Effector CD8-positive, alpha-beta T cell (primary cell): Measurements from ENCODE around the gene MIGA1.

ENCODE experiments used
- DNase-seq: peaks from one replicate; lab custom pipeline; 2025; lab: John Stamatoyannopoulos, UW

The MIGA1 gene

GRCh38 chr1:77850082-77850481 lies 70.6 kb downstream of the MIGA1 start:
- no peak for DNase-seq

DNA sequence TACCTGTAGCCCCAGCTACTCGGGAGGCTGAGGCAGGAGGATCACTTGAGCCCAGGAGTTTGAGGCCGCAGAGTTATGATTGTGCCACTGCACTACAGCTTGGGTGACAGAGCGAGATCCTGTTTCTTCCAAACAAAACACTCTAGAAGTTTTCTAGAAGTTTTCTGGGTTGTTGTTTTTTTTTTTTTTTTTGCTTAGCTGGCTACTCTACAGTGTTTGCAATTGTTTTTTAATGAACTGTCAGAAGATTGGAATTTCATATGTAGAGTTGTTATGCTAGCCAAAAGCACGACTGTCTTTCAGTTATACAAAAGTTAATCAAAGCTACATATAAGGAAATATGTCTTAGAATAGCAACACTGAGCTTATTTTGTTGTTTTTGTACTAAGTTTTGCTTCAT lies 78.1 kb downstream of the MIGA1 start:
- DNase-seq = no peak

- DNase-seq = no peak
Measured at GRCh38 chr1:77858725-77859124, 79.3 kb downstream of the MIGA1 start.

DNA sequence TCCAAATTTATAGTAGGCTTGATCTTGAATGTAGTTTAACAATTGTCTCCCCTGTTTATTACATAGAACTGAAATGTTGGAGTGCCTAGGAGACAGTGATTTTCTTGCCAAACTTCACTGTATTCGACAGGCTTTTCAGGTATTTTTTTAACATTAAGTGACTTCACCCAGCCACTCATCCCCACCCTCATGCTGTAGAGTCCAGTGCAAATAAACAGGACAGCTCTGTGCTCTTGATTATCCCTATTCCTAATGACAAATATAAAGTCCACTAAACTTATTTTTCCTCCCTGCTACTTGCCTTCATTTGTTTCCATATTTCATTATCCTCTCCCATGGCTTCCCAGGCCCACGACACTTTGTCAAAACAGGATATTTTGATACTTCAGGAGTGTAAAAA lies 79.8 kb downstream of the MIGA1 start:
- no peak for DNase-seq

GRCh38 chr1:77866296-77866695 lies 86.8 kb downstream of the MIGA1 start:
- DNase-seq = no peak

- DNase-seq = no peak
Measured at GRCh38 chr1:77872645-77873044, 93.2 kb downstream of the MIGA1 start.

DNA sequence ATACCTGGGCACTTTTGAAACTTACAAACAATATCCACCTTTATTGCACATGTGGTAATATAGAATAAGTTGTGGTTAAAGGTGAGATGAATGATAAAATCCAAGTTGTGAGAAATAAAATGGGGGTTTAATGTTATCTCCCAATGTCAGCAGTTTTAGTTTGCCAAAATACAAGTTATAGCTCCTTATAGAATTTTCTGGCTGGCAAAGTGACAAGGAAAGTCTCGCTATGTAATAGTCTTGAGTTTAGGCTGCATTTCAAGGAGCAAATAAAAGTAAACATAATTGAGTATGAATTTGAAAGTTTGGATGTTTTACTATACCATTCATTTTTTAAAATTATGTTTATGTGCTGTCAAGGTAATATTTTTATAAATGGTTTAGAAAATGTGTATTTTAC lies 94.0 kb downstream of the MIGA1 start:
- no peak for DNase-seq

- DNase-seq = no peak
Measured at GRCh38 chr1:77874804-77875445, 95.5 kb downstream of the MIGA1 start.

DNA sequence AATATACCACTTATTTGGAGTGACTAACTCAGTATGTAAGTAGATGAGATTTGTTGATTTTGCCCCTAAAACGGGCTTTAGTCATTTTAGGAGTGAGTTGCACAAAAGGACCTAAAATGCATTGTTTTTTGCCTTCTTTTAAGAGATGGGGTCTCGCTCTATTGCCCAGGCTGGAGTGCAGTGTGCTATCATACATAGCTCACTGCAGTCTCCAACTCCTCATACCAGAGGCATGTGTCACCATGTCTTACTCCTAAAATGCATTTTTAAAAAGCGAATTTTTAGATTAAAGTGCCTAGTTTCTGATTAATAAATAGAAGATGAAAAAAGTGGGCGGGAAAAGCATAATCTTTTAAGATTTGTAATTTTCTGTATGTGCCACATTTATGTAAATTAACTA lies 97.4 kb downstream of the MIGA1 start:
- DNase-seq = no peak

- DNase-seq = no peak
Measured at GRCh38 chr1:77881061-77881460, 101.6 kb downstream of the MIGA1 start.

DNA sequence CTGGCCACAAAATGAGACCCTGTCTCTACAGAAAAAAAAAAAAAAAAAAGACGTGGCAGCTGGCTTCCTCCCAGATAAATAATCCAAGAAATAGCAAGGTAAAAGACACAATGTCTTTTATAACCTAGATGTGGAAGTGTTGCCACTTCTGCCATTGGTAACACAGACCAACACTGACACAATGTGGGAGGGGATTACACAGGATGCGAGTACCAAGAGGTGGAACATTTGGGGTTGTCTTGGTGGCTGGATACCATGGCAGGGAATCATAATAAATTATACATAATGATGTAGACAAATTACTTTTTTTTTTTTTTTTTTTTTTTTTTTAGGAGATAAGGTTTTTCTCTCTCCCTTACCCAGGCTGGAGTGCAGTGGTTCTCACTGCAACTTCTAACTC lies 103.0 kb downstream of the MIGA1 start:
- DNase-seq = no peak

DNA sequence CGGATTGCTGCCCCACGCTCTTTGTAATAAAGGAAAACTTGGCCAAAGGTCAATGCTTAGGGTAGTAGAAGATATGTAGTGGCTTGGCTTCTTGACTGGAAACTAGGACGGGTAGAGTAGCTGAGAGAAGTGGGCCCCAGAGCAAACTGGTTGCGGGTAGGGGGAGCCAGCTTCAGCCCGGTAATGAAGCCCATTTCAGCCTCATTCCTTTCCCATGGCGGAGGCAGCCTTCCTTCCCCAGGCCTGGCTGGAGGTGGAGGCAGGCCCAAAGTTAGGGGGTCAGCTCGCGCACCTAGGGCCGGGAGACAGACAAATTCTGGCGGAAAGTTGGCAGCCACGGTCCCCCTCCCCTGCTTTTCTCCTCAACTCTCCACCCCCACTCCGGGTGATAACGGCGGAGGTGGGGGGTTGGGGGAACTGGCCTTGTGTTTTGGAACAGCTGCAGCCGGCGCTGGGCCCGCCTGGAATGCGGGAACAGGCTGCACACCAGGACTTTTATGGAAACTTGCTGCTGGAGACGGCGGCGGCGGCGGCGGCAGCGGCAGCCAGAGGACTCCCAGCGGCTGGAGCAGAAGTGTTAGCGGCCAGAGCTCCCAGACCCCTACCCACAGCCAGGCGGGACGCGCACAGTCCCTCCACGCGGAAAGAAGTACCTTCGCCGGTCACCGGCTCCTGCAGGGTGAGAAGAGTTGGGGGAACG lies 108.8 kb downstream of the MIGA1 start, which contains the start of gene NEXN:
TSS of gene NEXN (plus strand) at position 544 of the 700 bp plus-strand sequence. CDS start 27,483 bp downstream, outside the sequence.
- no peak for DNase-seq

- no peak for DNase-seq
Measured at GRCh38 chr1:77888781-77889642, 109.6 kb downstream of the MIGA1 start.

GRCh38 chr1:77889671-77890070 lies 110.2 kb downstream of the MIGA1 start:
- no peak for DNase-seq

GRCh38 chr1:77891200-77891599 lies 111.8 kb downstream of the MIGA1 start:
- DNase-seq = no peak

DNA sequence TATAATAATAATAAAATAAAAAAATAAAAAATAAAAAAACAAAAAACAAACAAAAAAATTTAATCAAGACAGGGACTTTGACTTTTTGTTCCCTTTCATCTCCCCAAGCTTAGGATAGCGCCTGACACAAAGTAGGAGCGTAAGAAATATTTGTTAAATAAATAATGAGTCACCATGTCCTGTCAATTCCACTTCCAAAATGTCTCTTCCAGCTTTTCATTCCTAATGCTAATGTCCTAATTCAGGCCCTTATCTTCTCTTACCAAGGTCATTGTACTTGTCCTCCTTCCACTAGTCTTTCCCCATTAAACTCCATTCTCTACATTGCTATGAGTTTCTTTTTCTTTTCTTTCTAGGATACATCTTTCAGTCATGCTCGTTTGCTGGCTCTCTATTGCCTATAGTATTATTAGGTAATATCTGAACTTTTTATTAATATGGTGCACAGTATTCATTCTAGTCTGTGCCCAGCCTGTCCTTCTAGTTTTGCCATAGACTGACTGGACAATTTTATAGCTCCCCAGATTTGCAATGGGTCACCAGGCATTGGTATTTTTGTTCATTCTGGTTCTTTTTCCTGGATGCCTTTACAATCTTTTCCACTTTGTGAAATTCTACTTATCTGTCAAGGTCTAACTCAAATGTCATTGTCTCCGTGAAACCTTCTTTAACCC lies 120.3 kb downstream of the MIGA1 start:
- DNase-seq = no peak

DNA sequence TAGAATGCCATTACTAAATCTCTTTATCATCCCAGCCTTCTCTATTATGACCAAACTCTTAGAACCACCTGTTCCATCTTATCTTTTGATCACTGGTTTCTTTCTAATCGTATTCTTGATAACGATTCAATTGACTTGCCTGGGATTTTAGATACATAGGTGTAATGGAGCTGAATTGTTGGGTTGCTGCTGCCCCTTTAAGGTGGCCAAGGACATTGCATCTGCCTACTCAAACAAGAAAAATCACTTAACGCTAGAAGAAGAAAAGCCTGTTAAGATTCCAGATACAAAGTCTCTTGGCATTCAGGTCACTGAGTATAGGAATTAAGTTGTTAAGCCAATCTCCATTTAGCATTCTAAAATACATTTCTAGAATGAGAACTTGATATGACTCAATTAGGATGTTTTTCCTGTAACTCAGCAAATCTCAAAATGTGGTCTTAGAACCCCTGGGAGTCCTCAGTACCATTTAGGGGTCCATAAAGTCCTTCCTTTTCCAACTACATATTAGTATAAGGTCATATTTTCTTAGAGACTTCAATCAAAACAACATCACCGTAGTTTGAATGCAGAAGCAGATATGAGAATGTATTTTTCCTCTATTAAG lies 121.3 kb downstream of the MIGA1 start:
- no peak for DNase-seq

- no peak for DNase-seq
Measured at GRCh38 chr1:77905603-77906002, 126.2 kb downstream of the MIGA1 start.

DNA sequence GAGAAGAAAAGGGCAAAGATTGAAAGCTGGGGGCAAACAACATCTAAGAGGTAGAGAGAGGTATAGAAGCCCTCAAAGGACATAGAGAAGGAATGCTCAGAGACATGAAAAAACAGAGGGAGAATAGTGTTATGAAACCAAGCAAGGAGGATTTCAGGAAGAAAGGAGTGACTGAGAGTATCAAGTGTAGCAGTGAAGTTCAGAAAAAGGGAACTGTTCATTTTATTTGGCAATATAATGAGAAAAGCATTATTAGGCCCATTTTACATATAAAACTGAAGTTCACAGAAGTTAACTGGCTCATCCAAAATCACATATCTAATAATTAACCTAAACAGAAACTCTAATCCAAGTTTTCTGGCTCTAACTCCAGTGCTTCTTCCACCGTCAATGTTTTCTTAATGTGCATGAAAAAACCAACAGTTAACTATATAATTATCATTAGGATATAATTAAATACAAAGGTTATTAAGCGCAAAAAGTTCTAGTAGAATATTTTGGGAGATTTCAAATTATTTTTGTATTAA lies 126.6 kb downstream of the MIGA1 start:
- no peak for DNase-seq

GRCh38 chr1:77906624-77907023 lies 127.2 kb downstream of the MIGA1 start:
- no peak for DNase-seq

DNA sequence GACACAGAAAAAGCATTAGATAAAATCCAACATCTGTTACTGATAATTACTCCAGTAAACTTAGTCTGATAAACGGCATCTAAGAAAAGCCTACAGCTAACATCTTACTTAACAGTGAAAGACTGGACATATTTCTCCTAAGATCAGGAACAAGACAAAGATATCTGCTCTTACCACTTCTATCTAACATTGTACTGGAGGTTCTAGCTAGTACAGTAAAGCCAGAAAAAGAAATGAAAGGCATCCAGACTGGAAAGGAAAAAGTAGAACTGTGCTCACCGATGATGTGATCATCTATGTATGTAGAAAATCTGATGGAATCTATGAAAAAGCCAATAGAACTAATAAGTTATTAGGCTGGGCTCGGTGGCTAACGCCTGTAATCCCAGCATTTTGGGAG lies 130.7 kb downstream of the MIGA1 start:
- no peak for DNase-seq
